ENCODE data around the gene G3BP2.

GRCh38 chr4:75698162-75698962 lies 25.2 kb upstream of the G3BP2 start:
- TF ChIP-seq CTCF (IDR thresholded peaks at IDR 0.05), result no peak
- no peak for TF ChIP-seq POLR2AphosphoS5 (IDR thresholded peaks at IDR 0.05)
- TF ChIP-seq EP300 (IDR thresholded peaks at IDR 0.05), result no peak
- TF ChIP-seq POLR2A (IDR thresholded peaks at IDR 0.05), result no peak

Measured in gastroesophageal sphincter (tissue), 3 donors.